Measurements from ENCODE around the gene PIGT.

The PIGT gene

DNA sequence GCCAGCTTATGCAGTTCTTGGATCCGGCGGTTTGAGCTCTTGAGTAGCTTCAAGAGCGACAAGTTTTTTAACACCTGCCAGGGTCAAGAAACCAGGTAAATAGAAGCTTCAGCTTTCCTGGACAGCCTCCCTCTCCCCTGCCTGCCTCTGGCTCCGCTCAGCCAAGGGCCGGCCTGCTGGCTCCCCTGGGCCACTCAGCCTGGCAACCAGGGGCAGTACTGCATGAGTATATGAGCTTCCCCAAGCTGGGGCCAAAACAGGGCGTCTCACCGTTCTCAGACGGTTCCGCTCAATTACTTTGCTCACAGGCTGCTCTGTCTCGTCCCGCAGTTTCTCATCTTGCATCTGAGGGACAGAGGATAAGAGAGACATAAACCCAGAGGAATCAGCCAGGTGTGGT is 38.7 kb upstream of the PIGT start:
- FAIRE-seq (no peak), DNase-seq (ENCODE audit: insufficient read length) (no peak)
- TF ChIP-seq TAF1 (IDR thresholded peaks at IDR 0.05; ENCODE audit: borderline replicate concordance, low read depth, low read length) (no peak), POLR2A (IDR thresholded peaks at IDR 0.05; ENCODE audit: low read depth, low read length) (no peak), POLR2AphosphoS5 (IDR thresholded peaks at IDR 0.05; ENCODE audit: low read depth, low read length) (no peak)

DNA sequence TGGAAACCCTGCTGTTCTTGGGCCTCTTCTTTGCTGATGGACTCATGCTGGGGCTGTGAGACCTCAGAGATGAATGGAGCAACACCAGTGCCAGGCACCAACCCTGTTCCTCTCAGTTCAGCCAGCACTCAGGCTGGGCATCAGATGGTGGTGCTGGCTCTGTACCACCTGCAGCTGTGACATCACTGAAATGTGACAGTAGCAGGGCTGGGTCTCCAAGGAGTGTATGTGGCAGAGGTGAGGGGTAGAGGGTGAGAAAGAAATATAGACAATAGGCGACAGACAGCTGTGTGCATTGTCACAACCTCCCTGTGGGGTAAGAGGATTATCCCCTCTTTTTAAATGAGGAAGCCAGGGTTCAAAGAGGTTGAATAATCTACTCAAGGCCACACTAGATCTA is 37.8 kb upstream of the PIGT start, which contains the start of gene TP53TG5:
Gene TP53TG5, minus strand, starts transcription at position 135 of the 400 bp plus-strand sequence. Its CDS starts 89 bp downstream, at position 46.
- no peak for FAIRE-seq
- no peak for DNase-seq (ENCODE audit: insufficient read length)
- no peak for TF ChIP-seq TAF1 (IDR thresholded peaks at IDR 0.05; ENCODE audit: borderline replicate concordance, low read depth, low read length)
- no peak for TF ChIP-seq POLR2A (IDR thresholded peaks at IDR 0.05; ENCODE audit: low read depth, low read length)
- TF ChIP-seq POLR2AphosphoS5 (IDR thresholded peaks at IDR 0.05; ENCODE audit: low read depth, low read length), result no peak

DNA sequence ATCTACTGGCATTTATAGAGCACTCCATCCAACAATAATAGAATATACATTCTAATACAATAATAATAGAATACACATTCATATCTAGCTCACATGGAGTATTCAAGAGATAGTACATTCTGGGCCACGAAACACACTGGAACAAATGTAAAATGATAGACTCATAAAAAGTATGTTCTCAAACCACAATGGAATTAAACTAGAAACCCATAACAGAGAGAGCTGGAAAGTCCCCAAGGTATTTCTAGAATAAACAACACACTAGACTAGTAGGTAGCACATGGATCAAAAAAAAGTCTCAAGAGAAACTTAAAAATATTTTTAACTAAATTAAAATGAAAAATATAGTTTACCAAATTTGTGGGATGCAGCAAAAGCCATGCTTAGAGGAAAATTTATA is 28.7 kb upstream of the PIGT start:
- no peak for TF ChIP-seq POLR2A (IDR thresholded peaks at IDR 0.05; ENCODE audit: low read depth, low read length)
- DNase-seq (ENCODE audit: insufficient read length) (no peak), FAIRE-seq (no peak)

DNA sequence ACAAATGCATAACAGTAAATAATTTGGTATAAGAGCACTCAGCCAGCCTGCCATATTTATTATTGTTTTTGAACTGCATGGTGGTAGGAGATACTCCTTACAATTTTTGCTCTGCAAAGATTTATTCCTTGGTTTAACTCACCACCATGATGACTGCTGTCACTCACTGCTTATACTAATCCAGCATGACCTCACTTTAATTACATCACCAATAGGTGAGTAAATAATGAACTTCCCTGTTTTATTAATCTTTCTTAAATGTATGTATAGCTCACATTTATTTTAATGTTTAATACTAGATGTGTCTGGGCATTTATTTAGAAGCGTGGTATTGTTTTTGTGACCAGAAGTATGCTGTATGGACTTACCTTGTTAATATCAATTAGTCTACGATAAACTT is 25.0 kb upstream of the PIGT start:
- TF ChIP-seq POLR2A (IDR thresholded peaks at IDR 0.05; ENCODE audit: low read depth, low read length) (no peak), TAF1 (IDR thresholded peaks at IDR 0.05; ENCODE audit: borderline replicate concordance, low read depth, low read length) (no peak), POLR2AphosphoS5 (IDR thresholded peaks at IDR 0.05; ENCODE audit: low read depth, low read length) (no peak)
- no peak for FAIRE-seq
- DNase-seq (ENCODE audit: insufficient read length), result no peak

DNA sequence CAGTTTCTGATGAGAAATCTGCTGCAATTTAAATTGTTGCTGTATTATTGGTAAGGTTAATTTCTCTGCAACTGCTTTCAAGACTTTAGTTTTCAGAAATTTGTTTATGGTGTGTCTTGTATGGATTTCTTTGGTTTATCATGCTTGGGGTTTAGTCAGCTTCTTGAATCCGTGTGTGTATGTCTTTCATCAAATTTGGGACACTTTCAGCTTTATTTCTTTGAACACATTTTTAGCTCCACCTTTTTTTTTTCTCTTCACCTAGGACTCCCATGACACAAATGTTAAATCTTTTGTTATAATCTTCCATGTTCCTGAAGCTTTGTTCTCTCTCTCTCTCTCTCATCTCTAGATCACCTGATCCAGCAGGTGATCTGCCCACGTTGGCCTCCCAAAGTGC is 24.4 kb upstream of the PIGT start:
- TF ChIP-seq POLR2A (IDR thresholded peaks at IDR 0.05; ENCODE audit: low read depth, low read length) (no peak), TAF1 (IDR thresholded peaks at IDR 0.05; ENCODE audit: borderline replicate concordance, low read depth, low read length) (no peak), POLR2AphosphoS5 (IDR thresholded peaks at IDR 0.05; ENCODE audit: low read depth, low read length) (no peak)
- DNase-seq (ENCODE audit: insufficient read length) (no peak), FAIRE-seq (no peak)

DNA sequence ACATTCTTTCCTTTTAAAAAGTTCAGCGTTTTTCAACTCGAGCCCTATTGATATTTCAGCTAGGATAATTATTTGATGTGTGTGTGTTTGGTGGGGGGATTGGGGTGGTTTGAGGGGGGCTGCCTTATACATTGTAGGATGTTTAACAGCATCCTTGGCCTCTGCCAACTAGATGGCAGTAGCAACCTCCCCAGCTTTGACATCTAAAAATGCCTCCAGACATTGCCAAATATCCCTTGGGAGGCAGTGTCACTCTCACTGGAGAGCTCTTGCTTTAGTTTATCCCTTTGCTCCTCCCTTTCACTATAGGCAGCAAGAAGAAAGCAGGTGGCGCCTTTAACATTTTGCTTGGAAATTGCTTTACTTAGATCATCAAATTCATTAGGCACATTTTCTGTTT is 23.2 kb upstream of the PIGT start:
- FAIRE-seq (no peak), DNase-seq (ENCODE audit: insufficient read length) (no peak)
- TF ChIP-seq POLR2A (IDR thresholded peaks at IDR 0.05; ENCODE audit: low read depth, low read length) (no peak), TAF1 (IDR thresholded peaks at IDR 0.05; ENCODE audit: borderline replicate concordance, low read depth, low read length) (no peak), POLR2AphosphoS5 (IDR thresholded peaks at IDR 0.05; ENCODE audit: low read depth, low read length) (no peak)

DNA sequence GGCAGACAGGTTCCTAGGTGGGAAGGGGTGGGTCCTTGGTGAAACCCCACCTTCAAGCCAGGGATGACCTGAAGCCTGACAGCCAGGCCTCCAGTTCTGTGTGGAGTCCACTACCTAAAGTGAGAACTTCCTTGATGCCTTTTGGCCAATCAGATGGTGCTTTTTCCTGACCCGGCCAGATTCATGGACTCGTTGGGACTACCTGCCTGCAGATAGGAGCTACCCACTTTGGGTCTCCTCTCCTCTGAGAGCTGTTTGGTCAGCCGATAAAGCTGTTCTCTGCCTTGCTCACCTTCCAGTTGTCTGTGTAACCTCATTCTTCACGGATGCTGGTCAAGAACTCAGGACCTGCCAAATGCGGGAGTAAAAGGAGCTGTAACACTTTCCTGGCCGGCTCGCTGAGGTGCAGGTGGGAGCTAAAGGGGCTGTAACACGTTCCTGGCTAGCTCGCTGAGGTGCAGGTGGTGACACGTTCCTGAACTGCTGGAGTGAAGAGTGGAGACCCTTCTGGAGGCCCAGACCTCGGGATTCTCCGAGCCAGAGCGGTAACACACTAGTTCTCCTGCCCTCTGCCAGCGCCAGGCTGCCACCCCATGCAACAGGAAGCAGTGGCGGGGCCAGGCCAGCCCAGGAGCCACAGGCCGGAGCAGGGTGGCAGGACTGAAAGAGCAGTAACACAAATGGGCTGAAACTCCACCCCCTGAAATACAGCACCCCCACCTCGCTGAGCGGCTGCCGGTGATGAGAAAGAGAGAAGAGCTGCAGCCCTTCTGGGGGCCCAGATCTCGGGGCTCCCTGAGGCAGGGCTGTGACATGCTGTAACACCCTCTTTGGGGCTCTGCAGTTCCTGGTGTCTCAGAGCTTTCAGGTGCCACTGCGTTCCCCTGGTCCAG is 21.5 kb upstream of the PIGT start:
- DNase-seq (ENCODE audit: insufficient read length), result no peak
- TF ChIP-seq TAF1 (IDR thresholded peaks at IDR 0.05; ENCODE audit: borderline replicate concordance, low read depth, low read length) (no peak), POLR2A (IDR thresholded peaks at IDR 0.05; ENCODE audit: low read depth, low read length) (no peak), POLR2AphosphoS5 (IDR thresholded peaks at IDR 0.05; ENCODE audit: low read depth, low read length) (no peak)
- no peak for FAIRE-seq

DNA sequence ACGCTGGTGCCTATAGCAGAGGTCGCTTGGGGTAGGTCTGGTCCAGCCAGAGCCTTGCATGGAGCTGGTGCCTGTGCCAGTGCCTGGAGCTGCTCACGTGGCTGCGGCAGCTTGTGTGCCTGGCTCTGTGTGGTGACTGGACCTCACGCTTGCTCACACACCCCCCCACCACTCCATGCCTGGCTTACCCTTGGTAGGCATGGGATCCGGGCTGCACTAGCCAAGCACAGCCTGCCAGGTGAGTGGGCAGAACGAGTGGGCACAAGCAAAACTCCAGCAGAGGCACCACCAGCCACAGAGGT is 20.9 kb upstream of the PIGT start:
- FAIRE-seq (no peak), DNase-seq (ENCODE audit: insufficient read length) (no peak)
- TF ChIP-seq POLR2AphosphoS5 (IDR thresholded peaks at IDR 0.05; ENCODE audit: low read depth, low read length) (no peak), POLR2A (IDR thresholded peaks at IDR 0.05; ENCODE audit: low read depth, low read length) (no peak), TAF1 (IDR thresholded peaks at IDR 0.05; ENCODE audit: borderline replicate concordance, low read depth, low read length) (no peak)

DNA sequence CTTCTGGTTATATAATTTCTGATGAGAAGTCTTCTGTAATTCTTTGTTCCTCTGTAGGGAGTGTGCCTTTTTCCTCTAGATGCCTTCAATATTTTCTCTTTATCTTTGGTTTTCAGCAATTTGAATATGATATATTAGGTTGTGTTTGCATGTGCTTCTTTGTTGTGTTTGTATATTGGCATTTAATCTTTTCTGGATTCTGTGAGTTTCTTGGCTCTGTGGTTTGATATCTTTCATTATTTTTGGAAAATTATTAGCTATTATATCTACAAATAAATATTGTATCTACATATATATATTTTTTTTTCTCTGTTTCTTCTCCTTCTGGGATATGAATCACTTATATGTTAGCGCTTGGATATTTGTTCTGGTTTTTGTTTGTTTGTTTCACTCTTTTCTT is 16.9 kb upstream of the PIGT start:
- DNase-seq (ENCODE audit: insufficient read length) (no peak), FAIRE-seq (no peak)
- no peak for TF ChIP-seq POLR2A (IDR thresholded peaks at IDR 0.05; ENCODE audit: low read depth, low read length)
- TF ChIP-seq TAF1 (IDR thresholded peaks at IDR 0.05; ENCODE audit: borderline replicate concordance, low read depth, low read length), result no peak
- TF ChIP-seq POLR2AphosphoS5 (IDR thresholded peaks at IDR 0.05; ENCODE audit: low read depth, low read length), result no peak

DNA sequence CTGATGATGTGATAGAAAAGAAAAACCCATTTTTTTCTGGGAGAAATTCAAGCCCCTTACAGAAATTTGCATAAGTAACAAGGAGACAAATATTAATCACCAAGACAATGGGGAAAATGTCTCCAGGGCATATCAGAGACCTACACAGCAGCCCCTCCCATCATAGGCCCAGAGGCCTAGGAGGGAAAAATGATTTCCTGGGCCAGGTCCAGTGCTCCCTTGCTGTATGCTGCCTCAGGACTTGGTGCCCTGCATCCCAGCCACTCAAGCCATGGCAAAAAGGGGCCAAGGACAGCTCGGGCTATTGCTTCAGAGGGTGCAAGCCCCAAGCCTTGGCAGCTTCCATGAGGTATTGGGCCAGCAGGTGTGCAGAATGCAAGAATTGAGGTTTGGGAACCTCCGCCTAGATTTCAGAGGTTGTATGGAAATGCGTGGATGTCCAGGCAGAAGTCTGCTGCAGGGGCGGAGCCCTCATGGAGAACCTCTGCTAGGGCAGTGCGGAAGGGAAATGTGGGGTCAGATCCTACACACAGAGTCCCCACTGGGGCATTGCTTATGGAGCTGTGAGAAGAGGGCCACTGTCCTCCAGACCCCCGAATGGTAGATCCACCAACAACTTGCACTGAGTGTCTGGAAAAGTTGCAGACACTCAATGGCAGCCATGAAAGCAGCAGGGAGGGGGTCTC is 15.5 kb upstream of the PIGT start:
- no peak for FAIRE-seq
- no peak for TF ChIP-seq POLR2AphosphoS5 (IDR thresholded peaks at IDR 0.05; ENCODE audit: low read depth, low read length)
- TF ChIP-seq TAF1 (IDR thresholded peaks at IDR 0.05; ENCODE audit: borderline replicate concordance, low read depth, low read length), result no peak
- no peak for DNase-seq (ENCODE audit: insufficient read length)

DNA sequence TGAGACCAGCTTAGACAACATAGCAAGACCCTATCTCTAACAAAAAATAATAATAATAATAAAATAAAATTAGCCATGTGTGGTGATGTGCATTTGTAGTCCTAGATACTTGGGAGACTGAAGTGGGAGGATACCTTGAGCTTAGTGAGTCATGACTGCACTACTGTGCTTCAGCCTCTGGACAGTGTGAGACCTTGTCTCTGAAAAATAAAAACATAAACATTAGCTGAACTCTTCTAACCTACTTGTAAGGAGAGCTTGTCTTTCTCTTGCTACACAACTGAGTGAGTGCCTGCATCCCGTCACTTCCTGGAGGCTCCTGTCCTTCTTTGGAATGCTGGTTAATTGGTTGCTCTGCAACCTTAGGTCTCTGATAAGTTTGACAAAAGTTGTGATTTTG is 13.0 kb upstream of the PIGT start:
- FAIRE-seq (no peak), DNase-seq (ENCODE audit: insufficient read length) (no peak)
- TF ChIP-seq POLR2AphosphoS5 (IDR thresholded peaks at IDR 0.05; ENCODE audit: low read depth, low read length) (no peak), TAF1 (IDR thresholded peaks at IDR 0.05; ENCODE audit: borderline replicate concordance, low read depth, low read length) (no peak), POLR2A (IDR thresholded peaks at IDR 0.05; ENCODE audit: low read depth, low read length) (no peak)

DNA sequence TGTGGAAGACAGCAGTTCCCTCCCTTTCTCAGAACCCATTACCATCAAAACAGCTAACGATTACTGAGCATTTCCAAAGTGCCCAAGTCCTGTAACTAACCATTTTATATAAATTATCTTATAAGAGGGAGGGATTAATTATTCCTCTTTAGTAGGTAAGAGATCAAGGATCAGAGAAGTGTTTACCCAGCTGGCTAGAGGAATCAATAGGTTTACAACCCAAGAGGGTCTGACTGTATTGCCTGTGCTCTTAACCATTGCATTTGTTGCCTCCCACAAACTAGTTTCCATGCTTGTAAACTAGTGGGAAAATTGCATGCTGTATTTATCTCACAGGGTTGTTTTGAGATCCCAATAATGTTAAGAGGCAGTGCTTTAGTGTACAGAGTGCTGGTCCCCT is 11.5 kb upstream of the PIGT start:
- TF ChIP-seq POLR2AphosphoS5 (IDR thresholded peaks at IDR 0.05; ENCODE audit: low read depth, low read length) (no peak), TAF1 (IDR thresholded peaks at IDR 0.05; ENCODE audit: borderline replicate concordance, low read depth, low read length) (no peak), POLR2A (IDR thresholded peaks at IDR 0.05; ENCODE audit: low read depth, low read length) (no peak)
- no peak for DNase-seq (ENCODE audit: insufficient read length)
- no peak for FAIRE-seq
